HG02938 (cell line): ENCODE results near the gene DIDO1.

Experiments
- ATAC-seq: cut with Tn5 transposase; IDR thresholded peaks from one replicate; pipeline ENCODE4 v1.9.1; 2021; ENCODE audit warnings: mild to moderate bottlenecking, moderate library complexity; ENCODE audit not compliant: unreplicated experiment

The DIDO1 gene

DNA sequence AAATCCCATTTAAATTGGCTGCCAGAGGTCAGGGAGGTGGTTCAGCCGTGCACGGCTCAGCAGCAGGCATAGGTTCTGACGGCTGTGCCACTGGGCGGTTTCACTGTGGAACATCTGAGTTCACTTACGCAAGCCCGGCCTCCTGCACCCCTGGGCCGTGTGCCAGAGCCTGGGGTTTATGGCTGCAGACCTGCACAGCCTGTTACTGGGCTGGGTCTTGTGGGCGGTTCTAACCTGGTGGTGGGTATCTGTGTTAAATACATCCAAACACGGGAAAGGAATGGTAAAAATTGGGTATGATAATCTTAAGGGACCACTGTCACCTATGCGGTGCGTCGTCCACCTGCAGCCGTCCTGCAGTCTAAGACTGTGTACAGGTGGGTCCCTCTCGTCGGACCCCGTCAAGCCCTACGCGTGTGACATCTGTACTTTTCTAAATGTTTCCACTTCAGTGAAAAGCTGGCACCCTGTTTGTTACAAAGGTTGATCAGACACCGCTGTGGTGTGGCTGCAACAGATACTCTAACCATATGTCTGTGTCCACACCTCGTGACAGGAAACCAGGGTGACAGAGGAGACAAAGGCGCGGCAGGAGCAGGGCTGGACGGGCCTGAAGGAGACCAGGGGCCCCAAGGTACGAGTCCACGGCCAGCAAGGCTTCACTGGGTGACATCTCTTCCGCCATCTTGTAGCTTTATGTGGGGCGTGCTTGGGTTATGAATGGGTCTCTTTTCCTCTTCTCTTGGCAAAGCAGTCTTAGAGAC lies 88.0 kb downstream of the DIDO1 start:
- ATAC-seq = no peak

DNA sequence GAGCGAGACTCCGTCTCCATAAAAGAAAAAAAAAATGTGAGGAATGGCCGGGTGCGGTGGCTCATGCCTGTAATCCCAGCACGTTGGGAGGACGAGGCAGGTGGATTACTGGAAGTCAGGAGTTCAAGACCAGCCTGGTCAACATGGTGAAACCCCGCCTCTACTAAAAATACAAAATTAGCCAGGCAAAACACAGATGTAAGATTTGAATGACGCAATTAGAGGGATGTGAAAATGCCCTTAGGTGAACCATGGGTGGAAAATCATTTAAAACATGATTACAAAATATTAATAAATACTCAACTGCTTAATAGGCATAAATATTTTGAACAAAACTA lies 88.5 kb downstream of the DIDO1 start:
- ATAC-seq = no peak

DNA sequence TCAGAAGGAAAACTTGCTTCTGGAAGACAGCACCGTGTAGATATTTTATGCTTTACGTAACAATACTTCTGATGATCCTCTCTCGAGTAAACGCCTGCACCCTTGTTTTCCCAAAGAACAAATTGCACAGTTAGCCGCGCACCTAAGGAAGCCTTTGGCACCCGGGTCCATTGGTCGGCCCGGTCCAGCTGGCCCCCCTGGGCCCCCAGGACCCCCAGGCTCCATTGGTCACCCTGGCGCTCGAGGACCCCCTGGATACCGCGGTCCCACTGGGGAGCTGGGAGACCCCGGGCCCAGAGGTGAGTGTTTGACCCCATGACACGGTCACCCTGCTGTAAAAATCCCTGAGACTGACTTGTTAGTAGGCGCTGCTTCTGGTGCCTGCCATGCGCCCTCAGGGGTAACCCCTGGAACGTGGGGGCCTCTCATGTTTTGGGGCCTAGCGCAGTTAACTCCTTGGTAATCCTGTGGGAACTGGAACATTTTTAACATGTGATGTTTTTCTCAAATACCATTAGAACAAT lies 89.3 kb downstream of the DIDO1 start:
- ATAC-seq = no peak

- no peak for ATAC-seq
These were observed 90.1 kb downstream of the DIDO1 start for GRCh38 chr20:62835931-62836861.

DNA sequence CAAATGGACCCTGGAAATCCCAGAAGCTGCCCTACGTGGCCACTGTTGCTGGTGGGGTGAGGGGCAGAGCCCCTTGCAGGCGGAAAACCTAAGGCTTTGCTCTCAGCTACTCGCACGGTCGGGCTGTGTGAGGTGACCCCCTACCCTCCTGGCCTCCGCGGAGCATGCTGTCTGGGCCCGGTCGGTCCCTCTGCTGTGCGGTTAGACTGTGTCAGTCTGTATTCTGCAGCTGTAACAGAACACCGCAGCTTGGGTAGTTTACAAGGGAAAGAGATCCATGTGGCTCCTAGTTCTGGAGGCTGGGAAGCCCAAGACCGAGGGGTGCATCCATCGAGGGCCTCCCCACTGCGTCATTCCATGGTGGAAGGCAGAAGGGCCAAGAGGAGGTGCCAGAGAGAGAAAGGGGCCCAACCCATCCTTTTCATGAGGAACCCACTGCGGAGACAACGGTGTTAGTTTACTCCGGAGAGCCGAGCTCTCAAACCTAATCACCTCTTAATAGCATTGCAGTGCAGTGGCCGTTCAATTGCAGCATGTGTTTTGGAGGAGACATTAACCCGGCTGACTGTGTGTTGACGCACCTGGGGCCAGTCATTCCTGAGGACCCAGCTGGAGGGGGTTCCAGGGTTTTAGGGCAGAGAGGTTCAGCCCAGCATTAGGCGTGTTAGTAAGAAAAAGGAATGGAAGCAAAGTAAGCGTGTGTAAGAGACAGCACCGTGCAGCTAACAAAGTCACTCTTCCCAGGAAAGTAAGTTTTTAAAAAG lies 91.2 kb downstream of the DIDO1 start:
- ATAC-seq = no peak

GRCh38 chr20:62832951-62833391 lies 93.3 kb downstream of the DIDO1 start:
- ATAC-seq = no peak

DNA sequence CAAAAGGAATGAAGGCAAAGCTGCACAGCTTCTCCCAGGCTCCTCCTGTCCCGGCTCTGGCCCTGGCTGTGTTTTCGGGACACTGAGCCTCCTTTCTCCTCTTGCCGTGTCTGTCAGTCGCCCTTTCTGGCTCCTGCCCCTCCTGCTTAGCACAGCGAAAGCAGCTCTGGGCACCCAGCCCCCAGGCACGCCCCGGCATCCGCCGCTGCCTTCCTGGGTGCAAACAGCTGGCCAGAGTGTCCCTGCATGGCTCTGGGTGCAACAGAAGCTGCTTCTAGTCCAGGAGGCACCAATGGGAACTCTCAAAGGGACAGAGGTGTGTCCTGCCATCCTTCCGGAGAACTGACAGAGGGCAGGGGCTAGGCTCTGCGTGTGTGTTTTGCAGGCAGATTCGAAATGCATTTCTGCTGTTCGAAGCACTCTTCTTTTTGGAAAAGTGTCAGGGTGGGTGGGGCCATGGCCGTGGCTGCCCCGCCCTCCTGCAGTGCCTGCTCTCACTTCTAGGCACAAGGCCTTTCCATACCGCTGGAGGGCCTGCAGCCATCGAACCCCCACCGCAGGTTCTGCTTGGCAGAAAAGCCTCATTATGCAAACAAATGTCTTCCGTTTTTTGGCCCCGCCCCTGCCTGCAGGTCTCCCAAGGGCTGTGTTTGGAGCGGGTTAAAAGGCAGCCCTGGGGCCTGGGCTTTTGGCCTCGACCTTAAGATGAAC lies 93.9 kb downstream of the DIDO1 start:
- ATAC-seq = no peak

- no peak for ATAC-seq
These were observed 94.5 kb downstream of the DIDO1 start for GRCh38 chr20:62831854-62832211.

- ATAC-seq = no peak
These were observed 94.9 kb downstream of the DIDO1 start for GRCh38 chr20:62831361-62831788.

DNA sequence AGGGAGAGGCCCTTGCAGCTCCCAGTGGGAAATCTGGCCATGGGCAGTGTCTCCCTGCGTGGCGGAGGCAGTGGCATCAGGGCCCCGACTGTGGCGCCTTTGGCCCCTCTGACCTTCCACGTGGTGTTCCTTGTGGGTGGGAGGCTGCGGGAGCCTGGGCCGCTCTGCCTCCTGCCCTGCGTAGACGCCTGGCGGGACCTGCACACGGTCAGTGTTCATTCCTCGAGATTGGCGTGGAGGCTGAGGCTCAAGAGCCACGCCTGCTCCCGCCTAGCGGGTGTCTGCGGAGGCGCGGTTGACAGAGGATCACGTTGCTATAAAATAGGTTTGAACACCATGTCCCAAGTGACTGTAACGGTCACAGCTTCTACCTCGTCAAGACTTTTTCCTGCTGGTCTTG lies 95.5 kb downstream of the DIDO1 start:
- no peak for ATAC-seq

DNA sequence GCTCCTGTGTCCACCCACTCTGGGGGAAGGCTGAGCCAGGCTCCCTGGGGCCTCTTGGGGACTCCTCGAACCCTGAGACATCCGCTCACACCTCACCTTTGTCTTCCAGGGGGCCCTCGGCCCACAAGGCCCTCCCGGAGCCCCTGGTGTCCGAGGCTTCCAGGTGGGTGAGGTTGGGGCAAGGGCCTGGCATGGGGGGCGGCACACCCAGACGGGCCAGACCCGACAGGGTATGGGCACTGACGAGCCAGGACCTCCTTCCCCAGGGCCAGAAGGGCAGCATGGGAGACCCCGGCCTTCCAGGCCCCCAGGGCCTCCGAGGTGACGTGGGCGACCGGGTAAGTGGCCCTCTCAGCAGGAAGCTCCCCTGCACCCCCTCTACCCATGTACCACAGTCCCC lies 96.1 kb downstream of the DIDO1 start:
- ATAC-seq = no peak

- no peak for ATAC-seq
These were observed 96.8 kb downstream of the DIDO1 start for GRCh38 chr20:62829231-62830230.

DNA sequence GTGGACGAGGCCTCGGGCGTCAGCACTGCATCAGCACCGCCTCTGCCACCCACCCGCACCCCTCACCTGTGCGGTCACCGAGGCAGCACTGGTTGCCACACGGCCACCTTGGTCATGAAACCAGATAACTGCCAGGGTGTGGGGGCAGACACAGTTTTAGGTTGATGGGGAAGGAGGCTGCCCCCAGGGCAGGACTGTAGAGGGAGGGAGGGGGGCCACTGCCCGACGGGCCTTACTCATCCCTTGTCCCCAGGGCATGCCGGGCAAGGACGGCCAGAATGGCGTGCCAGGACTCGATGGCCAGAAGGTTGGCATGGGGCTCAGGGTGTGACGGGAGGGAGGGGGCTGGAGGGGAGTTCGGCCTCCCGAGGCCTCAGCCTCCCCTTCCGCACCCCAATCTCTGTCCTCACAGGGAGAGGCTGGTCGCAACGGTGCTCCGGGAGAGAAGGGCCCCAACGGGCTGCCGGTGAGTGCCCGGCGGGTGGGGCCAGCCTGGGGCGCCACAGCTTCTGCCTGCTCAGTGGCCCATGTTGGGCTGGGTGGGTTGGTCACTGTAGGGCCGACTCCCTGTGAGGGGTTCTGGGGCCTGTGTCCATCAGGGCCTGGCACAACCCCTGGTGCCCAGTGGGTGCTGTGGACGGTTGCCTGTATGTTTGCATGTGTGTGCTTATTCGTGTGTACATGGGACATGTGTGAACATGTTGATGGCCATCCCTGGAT lies 97.6 kb downstream of the DIDO1 start:
- ATAC-seq = no peak

GRCh38 chr20:62828051-62828450 lies 98.3 kb downstream of the DIDO1 start:
- ATAC-seq = no peak
